GF-D8 (cell line): Measurements from ENCODE around the gene ARHGAP22.

ENCODE experiments used
- DNase-seq: peaks from one replicate; lab custom pipeline; 2025; lab: John Stamatoyannopoulos, UW

Gene ARHGAP22

DNA sequence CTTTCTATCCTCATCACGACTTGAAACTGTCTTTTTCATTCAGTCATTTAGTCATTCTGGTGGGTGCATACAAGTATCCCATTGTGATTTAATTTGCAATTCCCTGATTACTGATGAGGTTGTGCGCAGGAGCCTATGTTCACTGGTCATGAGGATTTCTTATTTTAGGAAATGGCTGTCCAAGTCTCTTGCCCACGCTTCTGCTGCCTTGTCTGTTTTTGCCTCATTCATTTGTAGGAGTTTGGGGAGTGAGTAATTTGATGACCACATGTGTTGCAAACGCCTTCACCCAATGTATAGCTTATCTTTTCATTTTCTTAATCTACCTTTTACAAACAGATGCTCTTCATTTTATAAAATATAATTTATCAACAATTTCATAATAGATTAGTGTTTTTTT lies 127.3 kb downstream of the ARHGAP22 start:
- no peak for DNase-seq

- DNase-seq: no peak
Observed at GRCh38 chr10:48477141-48477540, 127.7 kb downstream of the ARHGAP22 start.

- peak; percentile 23 for DNase-seq
Observed at GRCh38 chr10:48476279-48476982, 128.4 kb downstream of the ARHGAP22 start.

DNA sequence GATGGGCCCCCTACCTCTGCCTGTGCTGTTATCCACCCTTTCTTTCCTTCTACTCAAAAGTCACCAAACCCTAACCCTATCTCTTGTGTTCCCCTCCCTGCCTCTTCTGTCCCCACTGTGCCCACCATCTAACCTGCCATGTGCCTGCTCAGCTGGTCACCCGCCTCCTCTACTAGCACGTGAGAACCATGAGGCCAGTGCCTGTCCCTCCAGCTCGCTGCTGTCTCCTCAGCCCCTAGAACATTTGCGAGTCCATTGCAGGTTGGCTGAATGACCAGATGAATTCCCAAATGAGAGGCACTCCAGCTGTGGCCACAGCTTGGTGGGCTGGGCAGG lies 129.0 kb downstream of the ARHGAP22 start:
- DNase-seq: no peak

- DNase-seq: peak; percentile 43
Observed at GRCh38 chr10:48474765-48475365, 130.0 kb downstream of the ARHGAP22 start.

- DNase-seq: no peak
Observed at GRCh38 chr10:48473704-48474103, 131.2 kb downstream of the ARHGAP22 start.

DNA sequence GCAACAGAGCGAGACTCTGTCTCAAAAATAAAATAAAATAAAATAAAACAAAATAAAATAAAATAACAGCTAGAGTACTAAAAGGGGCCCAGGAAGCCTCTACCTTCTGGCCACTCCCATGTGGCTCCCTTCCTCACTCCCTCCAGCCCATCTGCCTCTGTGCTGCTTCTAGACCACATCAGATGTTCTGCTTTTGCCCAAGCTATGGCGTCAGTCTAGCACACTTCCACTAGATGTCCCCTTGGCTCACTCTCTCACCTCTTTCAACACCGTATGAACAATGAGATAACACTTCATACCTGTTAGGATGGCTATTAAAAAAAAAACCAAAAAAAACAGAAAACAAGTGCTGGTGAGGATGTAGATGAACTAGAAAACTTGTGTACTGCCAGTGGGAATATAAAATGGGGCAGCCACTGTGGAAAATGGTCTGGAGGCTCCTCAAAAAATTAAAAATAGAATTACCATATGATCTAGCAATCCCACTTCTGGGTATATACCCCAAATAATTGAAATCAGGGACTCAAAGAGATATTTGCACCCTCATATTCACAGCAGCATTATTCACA lies 132.3 kb downstream of the ARHGAP22 start:
- peak; percentile 21 for DNase-seq

GRCh38 chr10:48470893-48471805 lies 133.7 kb downstream of the ARHGAP22 start:
- no peak for DNase-seq

GRCh38 chr10:48470115-48470892 lies 134.6 kb downstream of the ARHGAP22 start:
- peak; percentile 82 for DNase-seq

DNA sequence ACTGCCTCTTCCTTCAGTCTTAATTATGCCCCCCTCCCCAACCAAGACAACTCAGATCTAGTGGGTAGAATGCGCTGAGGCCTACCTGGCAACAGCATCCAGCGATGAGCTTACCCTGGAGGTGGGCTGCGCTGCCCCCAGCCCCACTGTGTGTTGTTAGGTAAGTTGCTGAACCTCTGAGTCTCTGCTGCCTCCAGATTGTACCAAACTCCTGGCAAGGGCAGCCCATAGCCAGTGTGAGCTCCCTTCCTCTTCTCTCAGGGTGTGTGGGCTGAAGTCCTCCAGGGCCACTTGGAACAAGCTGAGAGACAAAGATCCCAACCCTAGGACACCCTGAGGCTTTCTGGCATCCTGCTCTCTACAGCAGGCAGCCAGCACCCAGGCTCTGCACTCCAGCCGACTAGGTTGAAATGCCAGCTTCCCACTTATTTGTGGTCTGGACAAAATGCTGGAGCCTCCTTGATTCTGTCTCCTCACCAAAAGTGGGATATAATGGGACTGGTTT lies 135.3 kb downstream of the ARHGAP22 start:
- DNase-seq: no peak

DNA sequence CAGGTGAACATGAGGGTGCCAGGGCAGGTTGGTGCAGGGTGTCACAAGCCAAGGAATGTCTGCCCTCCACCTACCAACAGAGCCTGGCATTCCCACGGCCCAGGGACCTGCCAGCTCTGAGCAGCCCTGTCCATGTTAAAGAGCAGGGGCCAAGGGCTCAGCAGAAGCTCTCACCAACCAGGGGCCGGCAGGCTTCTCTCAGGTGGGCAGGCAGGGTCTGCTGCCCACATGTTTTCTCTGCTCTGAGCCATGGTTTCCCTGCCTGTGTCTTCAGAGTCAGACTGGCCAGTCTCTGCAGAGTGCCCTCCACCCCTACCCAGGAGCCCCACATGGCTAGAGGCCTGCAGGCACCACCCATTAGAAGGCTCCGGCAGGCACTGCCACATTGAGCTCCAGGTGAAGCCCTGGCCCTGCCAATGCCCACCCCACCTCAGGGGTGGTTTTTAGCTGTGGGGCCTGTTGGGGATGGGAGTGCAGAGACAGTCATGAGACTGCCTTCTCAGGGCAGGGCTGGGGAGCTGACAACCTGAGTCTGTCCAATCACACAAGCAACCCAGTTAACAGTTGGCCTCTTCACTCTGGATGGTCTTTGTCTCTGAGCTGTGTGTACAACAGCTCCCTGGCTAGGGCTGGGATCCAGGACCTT lies 135.9 kb downstream of the ARHGAP22 start:
- no peak for DNase-seq

DNA sequence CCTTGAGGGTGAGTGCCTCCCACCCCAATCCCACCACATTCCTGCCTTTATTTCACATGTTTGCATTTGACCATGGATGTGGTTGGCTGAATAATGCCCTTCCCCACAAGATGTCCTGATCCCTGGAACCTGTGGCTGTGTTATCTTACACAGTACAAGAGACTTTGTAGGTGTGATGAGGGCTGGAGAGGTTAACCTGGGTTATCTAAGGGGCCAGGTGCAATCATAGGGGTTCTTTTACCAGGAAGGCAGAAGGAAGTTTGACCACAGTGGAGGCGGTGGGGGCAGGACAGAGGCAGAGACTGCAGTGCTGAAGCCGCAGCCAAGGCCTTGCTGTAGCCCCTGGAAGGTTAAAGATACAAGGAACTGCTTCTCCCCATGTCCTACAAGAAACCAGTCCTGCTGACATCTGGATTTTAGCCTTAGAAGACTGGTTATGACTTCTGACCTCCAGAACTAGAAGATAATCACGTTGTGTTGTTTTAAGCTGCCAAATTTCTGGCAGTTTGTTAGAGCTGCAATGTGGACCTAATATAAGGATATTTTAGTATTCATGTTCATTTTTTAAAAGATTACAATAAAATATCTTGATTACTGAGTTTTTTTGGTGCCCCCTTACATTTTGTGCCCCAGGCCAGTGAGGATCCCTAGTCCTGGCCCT lies 136.6 kb downstream of the ARHGAP22 start:
- DNase-seq: peak; percentile 69

DNA sequence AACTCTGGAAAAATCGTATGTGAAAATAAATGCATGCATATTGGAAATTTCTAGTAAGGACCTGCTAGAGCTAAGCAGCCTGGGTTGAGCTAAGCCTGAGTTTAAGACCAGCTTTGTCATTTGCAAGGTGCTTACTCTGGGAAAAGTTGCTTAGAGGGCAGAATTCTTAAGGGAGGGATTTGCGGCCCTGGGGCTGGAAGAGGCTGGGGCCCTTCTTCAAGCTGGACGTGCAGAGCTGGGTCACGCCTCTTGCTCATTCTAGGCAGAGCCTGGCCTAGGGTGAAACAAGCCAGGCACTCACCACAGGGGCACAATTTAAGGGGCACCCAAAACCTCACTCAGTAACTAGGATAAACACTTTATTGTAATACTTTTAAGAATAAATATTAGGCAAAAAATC lies 137.2 kb downstream of the ARHGAP22 start:
- no peak for DNase-seq

DNA sequence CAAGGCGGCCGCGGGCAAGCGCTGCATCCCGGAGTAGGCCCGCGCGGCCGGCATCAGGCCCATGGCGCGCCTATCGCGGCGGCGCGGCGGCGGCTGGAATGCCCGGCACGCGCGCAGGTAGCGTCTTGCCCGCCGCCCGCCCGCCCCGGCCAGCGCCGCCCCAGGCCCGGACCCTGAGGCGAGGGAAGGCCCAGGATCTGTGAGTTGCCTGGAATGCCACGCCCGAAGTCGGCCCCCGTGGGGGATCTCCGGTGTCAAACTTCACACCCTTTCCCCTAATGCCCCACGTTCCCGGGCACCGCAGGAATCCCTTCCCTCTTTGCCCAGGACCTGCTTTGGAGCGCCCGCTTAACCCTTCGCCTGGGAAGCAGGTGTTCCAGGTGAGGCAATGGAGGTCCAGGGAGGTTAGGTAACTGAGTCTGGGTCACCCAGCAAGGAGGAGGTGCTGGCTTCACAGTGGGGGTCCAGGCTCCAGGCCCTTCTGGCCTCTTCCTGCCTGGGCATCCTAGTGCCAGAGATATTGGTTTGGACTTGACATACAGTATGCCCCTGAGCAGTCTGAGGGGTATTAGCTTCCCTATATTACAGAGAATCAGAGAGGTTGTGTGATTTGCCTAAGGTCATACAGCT lies 138.1 kb downstream of the ARHGAP22 start:
- no peak for DNase-seq

- no peak for DNase-seq
Observed at GRCh38 chr10:48465860-48466521, 138.9 kb downstream of the ARHGAP22 start.

GRCh38 chr10:48464871-48465736 lies 139.8 kb downstream of the ARHGAP22 start:
- DNase-seq: no peak

DNA sequence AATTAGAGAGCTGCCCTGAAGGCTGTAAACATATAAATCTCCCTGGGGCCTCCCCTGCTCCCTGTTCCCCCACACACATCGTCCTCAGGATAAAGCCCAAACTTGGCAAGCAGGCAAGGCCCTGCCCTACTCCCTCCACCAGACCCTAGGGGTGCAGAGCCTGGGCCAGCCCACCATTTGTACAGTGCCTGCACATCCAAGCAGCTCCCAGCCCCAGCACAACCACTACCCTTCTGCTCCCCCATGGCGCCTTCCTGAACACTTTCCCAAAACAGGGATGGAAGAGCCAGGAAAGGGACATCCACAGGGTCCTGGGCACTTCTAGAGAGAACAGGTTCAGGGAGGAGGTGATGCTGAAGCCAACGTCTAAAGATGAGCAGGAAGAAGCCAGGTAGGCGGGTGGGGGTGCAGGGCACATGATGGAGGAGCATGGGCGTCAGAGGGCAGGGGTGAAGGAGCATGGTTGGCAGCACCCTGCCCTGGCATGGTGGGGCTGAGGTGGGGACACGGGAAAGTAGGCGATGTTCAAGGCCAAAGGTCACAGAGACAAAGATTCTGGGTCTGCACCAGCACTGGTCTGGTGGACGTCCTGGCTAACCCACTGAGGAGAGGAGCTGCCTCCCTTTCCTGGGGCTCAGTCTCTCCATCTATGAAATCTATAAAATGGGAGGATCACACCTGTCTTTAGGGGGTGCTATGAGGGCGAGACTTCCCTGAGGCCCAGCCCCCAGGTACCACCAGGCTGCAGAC lies 140.6 kb downstream of the ARHGAP22 start:
- no peak for DNase-seq
